Loucy (cell line): ENCODE results near the gene RALGAPA1.

Experiments
- H2AFZ ChIP-seq: fragments of 200-600 bp; sonication (generic); 2 replicates; pipeline ENCODE4 v1.6.0; 2016; ENCODE audit warnings: antibody characterized with exemption, mild to moderate bottlenecking, low read length, moderate library complexity
- H3F3A ChIP-seq: fragments of 200-600 bp; 2 replicates; pipeline ENCODE4 v1.6.0; 2016; ENCODE audit warnings: antibody characterized with exemption, low read depth, mild to moderate bottlenecking
- H3K27me3 ChIP-seq: fragments of 200-600 bp; sonication (generic); 2 replicates; pipeline ENCODE4 v1.6.1; 2014; ENCODE audit warnings: low read length, mild to moderate bottlenecking; ENCODE audit not compliant: insufficient read depth, poor library complexity, severe bottlenecking
- H3K36me3 ChIP-seq: fragments of 200-600 bp; sonication (generic); 2 replicates; pipeline ENCODE4 v1.6.1; 2016; ENCODE audit warnings: low read length; ENCODE audit not compliant: insufficient read depth
- H3K4me1 ChIP-seq: fragments of 200-600 bp; sonication (generic); 2 replicates; pipeline ENCODE4 v1.5.1; 2014; ENCODE audit warnings: low read length, mild to moderate bottlenecking; ENCODE audit not compliant: insufficient read depth, poor library complexity, severe bottlenecking
- H3K4me2 ChIP-seq: fragments of 200-600 bp; sonication (generic); 2 replicates; pipeline ENCODE4 v1.6.0; 2014; ENCODE audit warnings: antibody characterized with exemption, low read length, low read depth, mild to moderate bottlenecking; ENCODE audit not compliant: poor library complexity, severe bottlenecking
- H3K4me3 ChIP-seq: fragments of 200-600 bp; sonication (generic); 2 replicates; pipeline ENCODE4 v1.5.1; 2014; ENCODE audit warnings: low read length, mild to moderate bottlenecking, mixed read lengths; ENCODE audit not compliant: poor library complexity, severe bottlenecking
- H3K79me2 ChIP-seq: fragments of 200-600 bp; sonication (generic); 2 replicates; pipeline ENCODE4 v1.6.1; 2014; ENCODE audit warnings: low read length; ENCODE audit not compliant: insufficient read depth
- H3K9ac ChIP-seq: fragments of 200-600 bp; sonication (generic); 2 replicates; pipeline ENCODE4 v1.6.0; 2014; ENCODE audit warnings: mild to moderate bottlenecking, low read depth, low read length, moderate library complexity; ENCODE audit not compliant: poor library complexity, severe bottlenecking
- H3K9me2 ChIP-seq: fragments of 200-600 bp; sonication (generic); replicated peaks from 2 replicates; pipeline ENCODE4 v1.6.1; 2016; ENCODE audit warnings: low read depth, low read length, mixed read lengths
- H3K9me3 ChIP-seq: fragments of 200-600 bp; sonication (generic); 2 replicates; pipeline ENCODE4 v1.6.1; 2014; ENCODE audit warnings: mild to moderate bottlenecking, antibody characterized with exemption, low read length, low read depth; ENCODE audit not compliant: insufficient read depth
- H4K20me1 ChIP-seq: fragments of 200-600 bp; sonication (generic); 2 replicates; pipeline ENCODE4 v1.6.0; 2014; ENCODE audit warnings: antibody characterized with exemption, low read length, mild to moderate bottlenecking; ENCODE audit not compliant: insufficient read depth, poor library complexity, severe bottlenecking
- CTCF ChIP-seq: fragments of 200-600 bp; sonication (generic); conservative IDR thresholded peaks from 2 replicates; pipeline ENCODE4 v1.5.1; 2014; ENCODE audit warnings: mild to moderate bottlenecking, antibody characterized with exemption, low read length
- EZH2phosphoT487 ChIP-seq: fragments of 200-600 bp; IDR thresholded peaks from 2 replicates; pipeline ENCODE4 v1.6.1; 2018; ENCODE audit warnings: antibody characterized with exemption, mild to moderate bottlenecking, moderate library complexity, borderline replicate concordance

RALGAPA1 gene

DNA sequence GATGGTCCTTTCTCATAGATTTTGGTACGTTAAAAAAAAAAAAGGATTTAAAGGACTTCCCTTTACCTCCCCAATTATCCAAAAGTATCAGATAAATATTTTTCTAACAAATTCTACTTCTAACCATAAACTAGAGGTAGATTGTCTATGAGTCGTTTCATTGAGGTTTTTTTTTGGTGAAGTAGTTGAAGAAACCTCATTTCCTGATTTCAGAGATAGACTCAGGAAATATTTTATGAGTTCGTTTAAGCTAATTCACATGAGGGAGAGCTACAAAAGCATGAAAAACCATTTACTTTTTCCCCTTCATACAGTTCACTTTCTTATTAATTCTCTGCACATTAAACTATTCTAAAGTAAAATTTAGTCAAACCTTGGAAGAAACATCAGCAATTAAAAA is 112.5 kb downstream of the RALGAPA1 start:
- TF ChIP-seq CTCF, result no peak
- no peak for TF ChIP-seq EZH2phosphoT487
- peaks cover 53% of the 10 kb centered on the region for H3K4me1 ChIP-seq
- no peaks in the 10 kb centered on the region for H3K36me3 ChIP-seq
- no peaks in the 10 kb centered on the region for H3K9me2 ChIP-seq
- no peaks in the 10 kb centered on the region for H3K9me3 ChIP-seq
- no peaks in the 10 kb centered on the region for H3K27me3 ChIP-seq
- H3K9ac ChIP-seq, result peak overlapping the region; percentile 93
- H2AFZ ChIP-seq, result peak overlapping the region; percentile 53; the same call in 1 of the 2 replicates
- peak overlapping the region; percentile 82 for H3K4me3 ChIP-seq
- H4K20me1 ChIP-seq, result no peaks in the 10 kb centered on the region
- H3K79me2 ChIP-seq, result no peaks in the 10 kb centered on the region
- H3K4me2 ChIP-seq, result peak overlapping the region; percentile 97
- H3F3A ChIP-seq, result peaks cover 15% of the 10 kb centered on the region

GRCh38 chr14:35696119-35696518 is 113.0 kb downstream of the RALGAPA1 start:
- peak overlapping the region; percentile 97 for H3K4me2 ChIP-seq
- H3K36me3 ChIP-seq, result no peaks in the 10 kb centered on the region
- peaks cover 15% of the 10 kb centered on the region for H3F3A ChIP-seq
- peaks cover 53% of the 10 kb centered on the region for H3K4me1 ChIP-seq
- H3K4me3 ChIP-seq, result peak overlapping the region; percentile 82
- H3K79me2 ChIP-seq, result no peaks in the 10 kb centered on the region
- no peaks in the 10 kb centered on the region for H3K27me3 ChIP-seq
- H4K20me1 ChIP-seq, result no peaks in the 10 kb centered on the region
- no peaks in the 10 kb centered on the region for H3K9me2 ChIP-seq
- H2AFZ ChIP-seq, result no peak overlapping the region
- TF ChIP-seq EZH2phosphoT487, result no peak
- TF ChIP-seq CTCF, result no peak
- H3K9ac ChIP-seq, result peak overlapping the region; percentile 93
- H3K9me3 ChIP-seq, result no peaks in the 10 kb centered on the region

DNA sequence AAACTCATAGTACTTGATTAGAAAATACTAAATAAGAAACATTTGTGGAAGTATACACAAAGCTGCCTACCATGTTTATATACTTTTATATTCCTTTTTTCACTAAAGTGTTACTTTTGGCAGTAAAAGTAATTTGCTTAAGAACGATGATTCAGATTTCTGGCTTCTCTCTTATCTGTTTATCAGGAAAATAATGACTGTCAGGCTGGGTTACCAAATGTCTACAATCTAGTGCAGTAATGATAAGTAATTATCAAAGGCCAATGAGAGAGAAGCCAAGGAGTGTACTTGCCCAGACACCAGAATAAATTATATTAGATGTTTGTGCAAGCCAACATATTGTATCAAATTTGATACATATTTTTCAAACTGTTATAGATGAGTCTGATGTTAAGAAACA is 113.4 kb downstream of the RALGAPA1 start:
- Histone ChIP-seq H3K4me1 (peaks cover 53% of the 10 kb centered on the region), H3K27me3 (no peaks in the 10 kb centered on the region), H2AFZ (no peak overlapping the region), H3K4me2 (peak overlapping the region; percentile 97), H3K79me2 (no peaks in the 10 kb centered on the region), H3F3A (peaks cover 15% of the 10 kb centered on the region), H3K36me3 (no peaks in the 10 kb centered on the region), H3K4me3 (peak overlapping the region; percentile 82), H3K9ac (peak overlapping the region; percentile 93), H4K20me1 (no peaks in the 10 kb centered on the region), H3K9me3 (no peaks in the 10 kb centered on the region), H3K9me2 (no peaks in the 10 kb centered on the region)
- TF ChIP-seq EZH2phosphoT487 (no peak), CTCF (no peak)
